Suprapubic skin (tissue), 3 donors: ENCODE measurements around the gene IL20.

Source experiments
- POLR2AphosphoS5 ChIP-seq, 3 donors: sonication (generic); formaldehyde crosslinking; IDR thresholded peaks; one replicate each; pipeline ENCODE4 v1.6.1; 2017; ENCODE audit warnings: antibody characterized with exemption in 3 of 3
- TF ChIP-seq, protein P1 (sequence below), 2 donors: fragments of 200-600 bp in 1 of 2; fragments of 450-650 bp in 1 of 2; sonication (generic) in 1 of 2; IDR thresholded peaks; one replicate each; pipeline ENCODE4 v1.5.1; 2016 to 2019; ENCODE audit warnings: antibody characterized with exemption in 2 of 2, mild to moderate bottlenecking in 1 of 2, moderate library complexity in 1 of 2

GRCh38 chr1:206887701-206888100 lies 22.3 kb downstream of the IL20 start:
- no peak for TF ChIP-seq POLR2AphosphoS5 (IDR thresholded peaks at IDR 0.05)
- TF ChIP-seq, protein P1, sequence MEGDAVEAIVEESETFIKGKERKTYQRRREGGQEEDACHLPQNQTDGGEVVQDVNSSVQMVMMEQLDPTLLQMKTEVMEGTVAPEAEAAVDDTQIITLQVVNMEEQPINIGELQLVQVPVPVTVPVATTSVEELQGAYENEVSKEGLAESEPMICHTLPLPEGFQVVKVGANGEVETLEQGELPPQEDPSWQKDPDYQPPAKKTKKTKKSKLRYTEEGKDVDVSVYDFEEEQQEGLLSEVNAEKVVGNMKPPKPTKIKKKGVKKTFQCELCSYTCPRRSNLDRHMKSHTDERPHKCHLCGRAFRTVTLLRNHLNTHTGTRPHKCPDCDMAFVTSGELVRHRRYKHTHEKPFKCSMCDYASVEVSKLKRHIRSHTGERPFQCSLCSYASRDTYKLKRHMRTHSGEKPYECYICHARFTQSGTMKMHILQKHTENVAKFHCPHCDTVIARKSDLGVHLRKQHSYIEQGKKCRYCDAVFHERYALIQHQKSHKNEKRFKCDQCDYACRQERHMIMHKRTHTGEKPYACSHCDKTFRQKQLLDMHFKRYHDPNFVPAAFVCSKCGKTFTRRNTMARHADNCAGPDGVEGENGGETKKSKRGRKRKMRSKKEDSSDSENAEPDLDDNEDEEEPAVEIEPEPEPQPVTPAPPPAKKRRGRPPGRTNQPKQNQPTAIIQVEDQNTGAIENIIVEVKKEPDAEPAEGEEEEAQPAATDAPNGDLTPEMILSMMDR (IDR thresholded peaks at IDR 0.05): no peak
